Amygdala (tissue), 56 donors: ENCODE data around the gene PLSCR2.
"Not testable (repeated sequence)": the region's sequence is repeated elsewhere in the genome, so short reads cannot be mapped to it uniquely, and the experiment has no call there.

Source experiments
- DNase-seq, 56 donors: peaks; one replicate each; lab custom pipeline; 2025; lab: John Stamatoyannopoulos, UW

The PLSCR2 gene, protein sequence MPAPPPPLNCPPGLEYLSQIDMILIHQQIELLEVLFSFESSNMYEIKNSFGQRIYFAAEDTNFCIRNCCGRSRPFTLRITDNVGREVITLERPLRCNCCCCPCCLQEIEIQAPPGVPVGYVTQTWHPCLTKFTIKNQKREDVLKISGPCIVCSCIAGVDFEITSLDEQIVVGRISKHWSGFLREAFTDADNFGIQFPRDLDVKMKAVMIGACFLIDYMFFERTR

DNA sequence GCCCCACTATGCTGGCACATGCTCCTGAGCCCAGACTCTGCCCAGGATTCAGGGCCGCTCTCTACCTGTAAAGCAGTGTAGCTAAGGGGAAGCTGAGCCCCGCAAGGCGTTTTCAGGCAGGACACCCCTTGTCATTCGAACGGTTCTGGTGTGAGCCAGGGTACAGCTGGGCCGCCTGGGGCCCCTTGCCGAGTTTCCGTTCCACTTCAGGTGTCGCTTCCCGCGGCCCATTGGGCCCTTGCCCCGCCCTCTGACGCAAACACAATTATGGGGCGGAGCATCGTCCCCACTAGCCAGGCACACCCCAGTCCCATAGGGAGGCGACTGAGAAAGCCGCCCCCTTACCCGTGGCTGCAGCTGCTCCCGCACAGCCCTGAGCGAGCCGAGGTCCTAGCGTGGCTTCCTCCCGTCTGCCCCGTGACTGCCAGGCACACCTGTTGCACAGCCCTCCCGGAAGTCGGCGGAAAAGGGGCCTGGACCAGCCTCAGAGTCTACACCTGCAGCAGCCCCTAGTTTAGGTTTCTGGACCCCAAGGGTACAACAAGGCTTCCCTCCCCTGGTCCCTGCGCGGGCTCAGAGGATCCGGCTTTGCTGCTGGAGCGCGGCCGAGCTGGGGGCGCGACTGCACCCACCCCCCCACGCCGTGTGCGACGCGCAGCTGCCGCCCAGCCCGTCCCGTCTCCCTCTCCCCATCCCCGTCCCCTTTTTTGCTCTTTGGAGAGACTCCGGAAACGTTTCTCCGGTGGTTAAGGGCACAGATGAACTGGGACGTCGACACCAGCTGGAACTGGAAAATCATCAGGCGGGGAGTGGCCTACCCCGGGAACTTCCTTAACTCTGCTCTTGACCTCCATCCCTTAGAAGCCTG, at the start of gene PLSCR2:
TSS of gene PLSCR2 (minus strand) at position 412 of the 868 bp plus-strand sequence. CDS start 9,657 bp downstream, outside the sequence.
- peak in 21 of 56 donors; percentile 1 to 68 (median 15) for DNase-seq

GRCh38 chr3:146517684-146518435, 48.5 kb upstream of the PLSCR2 start:
- DNase-seq, result no peak

- DNase-seq, result no peak
These were observed 44.2 kb upstream of the PLSCR2 start for GRCh38 chr3:146513386-146514051.

DNA sequence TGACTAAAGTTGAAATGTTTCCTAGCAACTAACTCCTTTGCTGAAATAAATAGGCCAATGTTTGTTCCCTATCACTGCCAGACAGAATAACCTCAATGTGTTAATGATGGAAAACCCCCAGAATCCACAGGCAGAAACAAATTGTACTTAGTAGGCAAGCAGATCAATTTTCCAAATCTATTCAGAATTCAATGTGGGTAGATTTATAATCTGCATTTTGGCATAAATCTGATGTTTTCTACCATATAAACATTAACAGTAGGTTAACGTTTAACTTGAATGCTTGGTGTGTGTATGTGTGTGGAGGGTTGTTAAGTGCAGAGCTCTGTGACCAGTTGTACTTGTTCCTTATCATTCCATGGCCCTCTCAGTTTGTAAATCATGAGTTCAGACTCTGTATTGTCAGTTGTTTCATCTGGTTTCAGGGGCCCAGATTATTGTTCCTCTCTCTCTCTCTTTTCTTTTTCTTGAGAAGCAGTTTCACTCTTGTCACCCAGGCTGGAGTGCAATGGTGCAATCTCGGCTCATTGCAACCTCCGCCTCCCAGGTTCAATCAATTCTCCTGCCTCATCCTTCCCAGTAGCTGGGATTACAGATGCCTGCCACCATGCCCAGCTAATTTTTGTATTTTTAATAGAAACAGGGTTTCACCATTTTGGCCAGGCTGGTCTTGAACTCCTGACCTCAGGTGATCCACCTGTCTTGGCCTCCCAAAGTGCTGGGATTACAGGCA, 42.2 kb upstream of the PLSCR2 start:
- no peak for DNase-seq

- DNase-seq, result no peak
These were observed 38.2 kb upstream of the PLSCR2 start for GRCh38 chr3:146507331-146508120.

DNA sequence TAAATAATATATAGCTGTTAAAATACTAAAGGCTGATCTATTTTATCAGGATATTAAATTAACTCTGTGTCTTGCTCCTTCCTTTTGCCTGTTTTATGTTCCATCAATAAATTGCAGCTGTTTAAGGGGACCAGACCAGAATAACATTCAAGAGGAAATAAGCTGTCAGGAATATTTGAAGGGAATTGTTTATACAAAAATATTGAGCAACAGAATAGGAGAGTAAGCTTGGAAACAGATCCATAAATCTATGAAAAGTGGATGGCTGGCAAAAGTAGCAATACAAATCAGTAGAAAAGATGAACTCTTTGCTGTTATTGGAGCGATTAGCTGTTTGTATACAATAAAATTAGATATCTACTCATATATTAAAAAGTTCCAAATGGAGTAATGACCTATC, 36.2 kb upstream of the PLSCR2 start:
- no peak for DNase-seq

DNA sequence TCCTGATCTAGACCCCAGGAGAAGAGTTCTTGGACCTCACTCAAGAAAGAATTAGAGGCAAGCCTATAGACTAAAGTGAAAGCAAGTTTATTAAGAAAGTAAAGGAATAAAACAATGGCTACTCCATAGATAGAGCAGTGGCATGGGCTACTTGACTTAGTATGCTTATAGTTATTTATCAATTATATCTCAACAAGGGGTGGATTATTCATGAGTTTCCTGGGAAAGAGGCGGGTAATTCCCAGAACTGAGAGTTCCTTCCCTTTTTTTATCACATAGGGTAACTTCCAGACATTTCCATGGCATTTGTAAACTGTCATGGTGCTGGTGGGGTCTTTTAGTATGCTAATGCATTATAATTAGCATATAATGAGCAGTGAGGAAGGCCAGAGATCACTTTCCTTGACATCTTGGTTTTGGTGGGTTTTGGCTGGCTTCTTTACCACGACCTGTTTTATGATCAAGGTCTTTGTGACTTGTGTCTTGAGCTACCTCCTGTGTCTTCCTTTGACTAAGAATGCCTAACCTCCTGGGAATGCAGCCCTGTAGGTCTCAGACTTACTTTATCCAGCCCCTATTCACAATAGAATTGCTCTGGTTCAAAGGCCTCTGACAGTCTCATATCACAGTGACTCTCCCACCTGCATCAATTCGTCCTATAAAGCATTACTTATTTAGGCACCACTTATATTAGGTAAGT, 35.3 kb upstream of the PLSCR2 start:
- DNase-seq, result no peak

DNA sequence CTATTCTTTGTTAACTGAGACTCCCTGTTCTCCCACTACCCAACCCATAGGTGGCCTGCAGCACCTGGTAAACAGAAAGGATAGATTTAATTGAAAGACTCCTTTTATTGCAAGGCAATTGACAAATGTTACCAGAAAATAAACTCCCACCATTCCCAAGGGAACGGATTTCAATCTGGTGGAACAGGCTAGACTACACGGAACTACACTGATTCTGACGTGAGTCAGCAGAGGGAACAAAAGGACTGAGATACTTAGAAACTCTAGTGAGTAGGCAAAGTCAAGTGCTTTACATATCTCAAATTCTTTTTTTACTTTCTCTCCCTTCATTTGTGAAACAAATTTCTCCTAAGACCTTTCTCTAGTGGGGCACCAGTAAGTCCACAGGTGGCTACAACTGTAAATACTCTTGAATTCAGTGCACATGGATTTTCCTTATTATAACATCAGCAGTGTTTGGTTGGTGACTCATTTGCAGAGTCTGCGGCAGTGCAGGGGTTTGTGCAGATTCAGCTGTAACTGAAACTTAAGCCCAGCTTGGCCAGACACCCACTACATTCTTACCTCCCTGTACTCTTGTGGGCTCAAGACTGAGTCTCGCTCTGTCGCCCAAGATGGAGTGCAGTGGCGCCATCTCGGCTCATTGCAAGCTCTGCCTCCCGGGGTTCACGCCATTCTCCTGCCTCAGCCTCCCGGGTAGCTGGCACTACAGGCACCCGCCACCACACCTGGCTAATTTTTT, 34.3 kb upstream of the PLSCR2 start:
- no peak for DNase-seq

GRCh38 chr3:146502887-146503460, 33.6 kb upstream of the PLSCR2 start:
- no peak for DNase-seq

DNA sequence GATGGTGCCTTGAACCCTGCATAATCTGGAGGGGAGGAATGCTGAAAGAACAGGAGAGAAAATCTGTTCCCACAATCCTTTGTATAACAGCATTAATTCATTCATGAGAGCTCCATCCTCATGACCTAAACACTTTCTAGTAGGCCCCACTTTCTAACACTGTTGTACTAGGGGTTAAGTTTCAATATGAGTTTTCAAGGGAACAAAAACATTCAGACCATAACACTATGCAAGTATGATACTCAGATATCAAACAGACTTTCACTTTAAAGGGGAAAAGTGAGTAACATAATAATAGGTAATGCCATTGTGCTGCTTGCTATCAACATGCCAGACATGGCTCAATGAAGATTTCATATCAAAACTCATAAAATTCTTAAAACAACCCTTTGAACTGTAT, 32.4 kb upstream of the PLSCR2 start:
- no peak for DNase-seq

DNA sequence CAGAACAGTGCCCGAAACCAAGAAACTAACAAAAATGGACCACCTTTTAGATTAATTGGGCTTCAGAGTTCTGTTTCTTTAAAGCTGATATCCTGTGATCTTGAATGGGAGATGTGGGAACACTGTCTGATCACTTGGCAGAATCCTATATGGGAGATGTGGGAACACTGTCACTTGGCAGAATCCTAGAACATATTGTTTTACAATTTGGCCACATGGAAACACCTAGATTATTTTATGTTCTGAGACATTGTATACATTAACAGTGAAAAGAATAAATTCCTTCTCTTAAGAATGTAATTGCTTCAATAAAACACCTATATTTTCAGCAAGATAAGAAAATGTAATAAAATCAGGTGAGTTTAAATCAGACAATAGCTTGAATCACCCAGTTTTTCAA, 30.3 kb upstream of the PLSCR2 start:
- DNase-seq, result no peak

GRCh38 chr3:146498002-146498736, 28.8 kb upstream of the PLSCR2 start:
- DNase-seq, result no peak

DNA sequence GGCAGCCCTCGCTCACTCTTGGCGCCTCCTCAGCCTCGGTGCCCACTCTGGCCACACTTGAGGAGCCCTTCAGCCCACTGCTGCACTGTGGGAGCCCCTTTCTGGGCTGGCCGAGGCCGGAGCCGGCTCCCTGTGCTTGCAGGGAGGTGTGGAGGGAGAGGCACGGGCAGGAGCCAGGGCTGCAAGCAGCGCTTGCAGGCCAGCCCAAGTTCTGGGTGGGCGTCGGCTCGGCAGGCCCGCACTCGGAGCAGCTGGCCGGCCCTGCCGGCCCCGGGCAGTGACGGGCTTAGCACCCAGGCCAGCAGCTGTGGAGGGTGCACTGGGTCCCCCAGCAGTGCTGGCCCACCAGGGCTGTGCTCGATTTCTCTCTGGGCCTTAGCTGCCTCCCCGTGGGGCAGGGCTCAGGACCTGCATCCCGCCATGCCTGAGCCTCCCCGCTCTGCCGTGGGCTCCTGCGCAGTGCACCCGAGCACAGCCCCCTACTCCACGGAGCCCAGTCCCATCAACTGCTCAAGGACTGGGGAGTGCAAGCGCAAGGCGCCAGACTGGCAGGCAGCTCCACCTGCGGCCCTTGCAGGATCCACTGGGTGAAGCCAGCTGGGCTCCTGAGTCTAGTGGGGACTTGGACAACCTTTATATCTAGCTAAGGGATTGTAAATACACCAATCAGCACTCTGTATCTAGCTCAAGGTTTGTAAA, 27.9 kb upstream of the PLSCR2 start:
- DNase-seq, result not testable (repeated sequence)

- no peak for DNase-seq
These were observed 27.4 kb upstream of the PLSCR2 start for GRCh38 chr3:146496726-146497125.

GRCh38 chr3:146496251-146496650, 26.9 kb upstream of the PLSCR2 start:
- no peak for DNase-seq

- no peak for DNase-seq
These were observed 24.4 kb upstream of the PLSCR2 start for GRCh38 chr3:146493761-146494160.
